HEK293 (cell line): ENCODE data around the gene NCR3LG1.

Experiments used
- CTCF ChIP-seq: fragments of 450-650 bp; formaldehyde crosslinking; IDR thresholded peaks from 2 replicates; pipeline ENCODE4 v1.5.1; 2016; ENCODE audit warnings: missing biosample characterization, missing genetic modification characterization
- EGR2 ChIP-seq: fragments of 450-650 bp; formaldehyde crosslinking; IDR thresholded peaks from 2 replicates; pipeline ENCODE4 v1.5.1; 2016; ENCODE audit warnings: low read depth, missing biosample characterization, missing genetic modification characterization
- SP2 ChIP-seq: fragments of 450-650 bp; formaldehyde crosslinking; IDR thresholded peaks from 2 replicates; pipeline ENCODE4 v1.5.1; 2016; ENCODE audit warnings: missing biosample characterization, missing genetic modification characterization
- ZBTB21 ChIP-seq: fragments of 450-650 bp; formaldehyde crosslinking; IDR thresholded peaks from 2 replicates; pipeline ENCODE4 v1.5.1; 2017; ENCODE audit warnings: missing biosample characterization, missing genetic modification characterization
- ZBTB49 ChIP-seq: fragments of 450-650 bp; formaldehyde crosslinking; IDR thresholded peaks from 2 replicates; pipeline ENCODE4 v1.5.1; 2016; ENCODE audit warnings: missing biosample characterization, missing genetic modification characterization, low read depth
- ZNF114 ChIP-seq: fragments of 450-650 bp; formaldehyde crosslinking; IDR thresholded peaks from 2 replicates; pipeline ENCODE4 v1.5.0; 2017; ENCODE audit warnings: missing biosample characterization, missing genetic modification characterization
- ZNF24 ChIP-seq: fragments of 450-650 bp; formaldehyde crosslinking; IDR thresholded peaks from 2 replicates; pipeline ENCODE4 v1.5.1; 2016; ENCODE audit warnings: missing biosample characterization, missing genetic modification characterization
- ZNF274 ChIP-seq, 2 experiments: fragments of 200-500 bp in 1 of 2; fragments of 450-650 bp in 1 of 2; sonication (Bioruptor generic) in 1 of 2; formaldehyde crosslinking in 1 of 2; IDR thresholded peaks; 2 replicates each; pipeline versions ENCODE4 v1.5.1 to v1.6.1; 2014 to 2016; ENCODE audit warnings: borderline replicate concordance in 1 of 2, inconsistent platforms in 1 of 2, low read length in 1 of 2, missing biosample characterization in 1 of 2, missing genetic modification characterization in 1 of 2
- ZNF776 ChIP-seq: fragments of 450-650 bp; formaldehyde crosslinking; IDR thresholded peaks from 2 replicates; pipeline ENCODE4 v1.5.0; 2017; ENCODE audit warnings: missing biosample characterization, missing genetic modification characterization, borderline replicate concordance

GRCh38 chr11:17395554-17395961, 44.0 kb downstream of the NCR3LG1 start:
- TF ChIP-seq ZBTB49 (tag by site-specific recombination) (no peak), CTCF (tag by site-specific recombination) (no peak), ZBTB21 (tag by site-specific recombination) (no peak), EGR2 (tag by site-specific recombination) (no peak), ZNF24 (tag by site-specific recombination) (no peak), ZNF274 (IDR thresholded peaks at IDR 0.05; ENCODE audit: low read length) (no peak), ZNF274 (tag by site-specific recombination; IDR thresholded peaks at IDR 0.05; ENCODE audit: borderline replicate concordance) (no peak), ZNF776 (tag by site-specific recombination) (no peak), ZNF114 (tag by site-specific recombination) (no peak), SP2 (tag by site-specific recombination) (no peak)
